GM08714 (cell line): ENCODE results near the gene TCF19.

Source experiments
- H3K4me3 ChIP-seq: fragments of 200-500 bp; sonication (Bioruptor generic); 2 replicates; pipeline ENCODE4 v1.5.1; 2014; ENCODE audit warnings: mild to moderate bottlenecking, low read length, inconsistent platforms
- ZNF274 ChIP-seq: IDR thresholded peaks from 2 replicates; pipeline ENCODE4 v1.6.1; 2012; ENCODE audit warnings: mild to moderate bottlenecking, low read depth, low read length

Gene TCF19

GRCh38 chr6:31210741-31211532 is 52.5 kb downstream of the TCF19 start:
- H3K4me3 ChIP-seq: no peak overlapping the region
- TF ChIP-seq ZNF274: no peak
